Stimulated activated CD8-positive, alpha-beta memory T cell treated with anti-CD3 and anti-CD28 coated beads, Interleukin-7, amount 100 ng/mL, for 48 hours (primary cell): ENCODE results near the gene MAP3K20.
"Not testable (repeated sequence)": the region's sequence is repeated elsewhere in the genome, so short reads cannot be mapped to it uniquely, and the experiment has no call there.

ENCODE experiments used
- DNase-seq, 2 donors: peaks; one replicate each; pipeline ENCODE4 v3.0.0-alpha.2; 2020; ENCODE audit warnings: low read depth in 1 of 2; ENCODE audit errors: extremely low read depth in 1 of 2

The MAP3K20 gene

DNA sequence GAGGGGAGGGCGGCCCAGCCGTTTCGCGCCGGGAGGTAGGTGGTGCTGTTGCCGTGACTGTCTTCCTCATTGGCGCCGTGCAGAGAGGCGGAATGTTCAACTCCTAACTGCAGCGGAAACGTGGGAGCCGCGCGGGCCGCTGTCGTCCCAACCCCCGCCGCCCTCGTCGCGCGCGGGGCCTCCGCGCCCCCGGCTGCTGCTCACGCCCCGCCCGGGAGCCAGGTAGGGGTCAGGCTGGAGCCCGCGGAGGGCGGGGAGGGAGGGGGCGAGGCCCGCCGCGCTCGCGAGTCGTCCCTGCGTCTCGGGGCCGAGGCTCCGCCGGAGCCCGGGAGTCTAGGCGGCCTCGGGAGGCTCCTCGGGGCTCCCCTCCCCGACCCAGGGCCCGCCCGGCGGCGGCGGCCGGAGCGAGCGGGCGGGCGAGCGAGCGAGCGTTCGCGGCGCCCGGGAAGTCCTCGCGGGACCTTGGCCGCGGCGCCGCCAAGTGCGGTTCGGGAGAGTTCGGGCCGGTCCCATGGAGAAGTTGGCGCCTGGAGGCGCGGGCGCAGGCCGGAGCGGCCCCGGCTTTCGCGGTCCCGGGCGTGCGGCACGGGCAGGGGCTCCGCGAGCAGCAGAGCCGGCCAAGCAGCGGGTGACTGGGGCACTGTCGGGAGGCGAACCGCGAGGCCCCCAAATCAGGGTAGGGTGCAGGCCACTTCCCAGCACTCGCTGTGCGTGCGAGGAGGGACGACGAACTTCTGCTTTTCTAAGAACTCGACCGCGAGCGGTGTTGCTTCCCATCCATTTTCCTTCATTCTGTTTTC, at the start of gene MAP3K20:
Gene MAP3K20, plus strand, starts transcription at position 66 of the 800 bp plus-strand sequence. CDS start 15,186 bp downstream, outside the sequence.
- peak in 1 of 2 donors; percentile 34 for DNase-seq

DNA sequence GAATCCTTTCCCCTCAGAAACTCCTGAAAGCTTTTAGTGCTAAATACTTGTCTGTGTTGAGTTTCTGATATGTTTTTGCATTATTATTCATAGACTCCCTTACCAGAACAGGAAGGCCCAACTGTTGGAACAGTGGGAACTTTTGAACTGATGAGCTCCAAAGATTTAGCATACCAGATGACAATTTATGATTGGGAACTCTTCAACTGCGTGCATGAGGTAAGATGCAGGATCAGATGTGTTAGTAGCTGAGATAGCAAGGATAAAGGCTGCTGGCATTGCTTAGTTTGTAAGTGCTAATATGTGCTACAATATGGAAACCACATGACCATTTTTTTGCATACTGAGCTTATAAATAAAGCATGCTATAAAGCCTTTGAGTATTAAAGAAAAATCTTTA, 49.2 kb upstream of the MAP3K20 start:
- no peak for DNase-seq

DNA sequence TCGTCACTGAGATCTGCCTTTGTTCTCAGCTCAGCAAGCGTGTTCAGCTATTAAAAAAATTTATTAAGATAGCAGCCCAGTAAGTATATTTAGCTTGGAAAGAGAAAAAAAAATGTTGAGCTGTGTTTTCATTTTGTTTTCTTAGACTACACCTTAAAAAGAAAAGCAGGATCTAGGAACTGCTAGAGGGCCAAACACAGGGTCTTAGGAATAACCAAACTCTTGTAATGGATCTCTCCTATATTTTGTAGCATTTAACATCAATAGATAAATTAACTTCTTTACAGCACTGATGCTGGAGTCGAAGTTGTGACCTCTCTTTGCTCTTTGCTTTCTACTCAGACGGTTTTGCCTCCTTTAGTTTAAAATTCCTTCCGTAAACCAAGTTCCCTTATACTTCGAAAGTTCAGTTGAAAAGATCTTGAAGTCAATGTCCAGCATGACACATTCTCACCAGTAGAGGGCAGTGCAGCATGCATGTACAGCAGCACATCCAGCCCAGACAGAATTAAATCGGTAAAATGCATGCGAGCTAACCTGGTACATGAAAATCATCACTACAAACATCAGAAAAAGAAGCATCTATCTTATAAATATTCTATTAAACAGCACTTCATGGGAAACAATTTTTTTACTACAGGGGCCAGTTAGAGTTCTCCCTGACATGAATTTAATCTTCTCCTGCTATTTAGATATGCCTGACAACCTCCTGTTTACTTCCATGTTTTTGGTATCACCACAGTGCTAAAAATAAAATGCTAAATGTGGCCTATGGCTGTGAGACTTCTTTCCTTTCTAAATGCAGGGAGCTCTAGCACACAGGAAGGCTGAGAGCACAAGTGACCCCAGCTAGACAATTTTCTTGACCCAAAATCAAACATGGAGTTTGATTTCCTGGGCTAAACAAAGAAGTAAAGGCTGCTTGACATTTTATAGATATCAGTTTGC, 48.2 kb upstream of the MAP3K20 start:
- peak; percentile 26 to 56 for DNase-seq

DNA sequence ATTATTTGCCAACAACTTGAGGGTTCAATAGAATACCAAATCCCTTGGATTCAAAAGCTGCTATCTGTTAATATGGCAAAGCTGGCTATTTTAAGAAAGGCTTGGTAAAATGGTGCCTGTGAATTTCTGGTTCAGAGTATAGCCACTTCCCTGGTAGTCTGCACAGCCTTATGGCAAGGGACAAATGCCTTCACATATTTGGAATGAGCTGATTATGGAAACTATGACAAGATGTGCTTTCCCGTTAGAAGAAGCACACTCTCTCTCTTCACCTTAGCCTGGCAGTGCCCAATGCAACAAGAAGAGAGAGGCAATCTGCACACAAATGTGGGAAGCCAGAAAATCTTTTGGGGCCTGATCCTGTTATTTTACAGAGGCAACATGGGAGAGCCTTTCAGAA, 47.5 kb upstream of the MAP3K20 start:
- DNase-seq: no peak

DNA sequence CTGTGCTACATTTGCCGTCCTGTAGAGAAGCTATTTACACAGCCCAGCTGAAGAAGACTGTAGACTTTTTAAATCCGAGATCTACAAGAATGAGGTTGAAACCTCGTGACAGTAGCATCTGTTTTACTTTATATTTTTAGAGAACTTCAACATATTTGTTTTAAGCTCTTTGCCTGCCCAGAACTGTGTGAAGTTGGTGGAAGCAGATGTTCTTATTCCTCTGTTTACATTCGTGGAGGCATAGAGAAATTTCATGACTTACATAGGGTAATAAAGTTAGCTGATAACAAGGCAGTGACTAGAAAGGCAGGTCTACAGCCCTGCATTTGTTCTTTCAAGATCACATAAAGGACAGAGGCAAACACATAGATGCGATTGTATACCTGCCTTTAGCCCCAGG, 47.0 kb upstream of the MAP3K20 start:
- no peak for DNase-seq

DNA sequence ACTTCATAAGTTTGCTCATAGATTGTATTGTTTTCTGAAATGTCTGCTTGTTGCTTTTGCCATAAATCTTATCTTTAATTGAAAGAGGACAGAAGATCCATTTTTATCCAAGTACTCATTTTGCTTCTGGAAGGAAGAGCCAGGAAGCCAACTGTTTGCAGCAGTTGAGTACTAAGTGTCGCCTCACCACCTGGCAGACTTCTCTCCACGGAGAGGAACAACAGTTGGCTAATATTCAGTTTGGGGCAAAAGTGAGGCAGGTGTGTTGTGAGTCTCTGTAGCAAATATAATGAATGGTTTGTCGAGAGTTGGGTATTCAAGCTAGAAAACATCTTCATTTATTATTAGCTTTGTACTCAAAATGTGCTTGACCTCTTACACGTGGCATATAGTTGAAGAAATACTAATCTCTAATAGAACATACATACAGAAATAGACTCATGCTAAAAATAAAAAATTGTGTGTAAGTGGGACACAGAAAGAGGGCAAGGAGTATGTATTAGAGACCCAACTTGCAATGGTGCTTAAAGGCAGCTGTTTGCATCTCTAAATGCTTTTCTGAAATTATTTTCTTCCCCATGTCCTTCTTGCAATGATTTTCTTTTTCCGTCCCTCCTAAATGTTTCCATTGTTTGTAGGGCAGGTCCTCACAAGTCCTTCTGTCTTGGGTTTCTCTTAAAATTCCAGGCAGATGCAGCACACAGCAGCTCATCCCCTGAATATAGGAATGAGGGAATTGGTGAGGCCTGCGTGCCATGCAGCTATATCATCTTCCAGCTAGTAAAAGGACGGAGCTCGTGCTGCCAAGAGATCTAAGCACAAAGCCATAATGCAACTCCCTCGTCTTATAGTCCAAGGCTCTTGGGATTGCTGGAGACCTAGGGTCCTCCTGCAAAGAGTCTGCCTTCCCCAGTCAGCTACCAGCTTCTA, 44.8 kb upstream of the MAP3K20 start:
- no peak for DNase-seq

DNA sequence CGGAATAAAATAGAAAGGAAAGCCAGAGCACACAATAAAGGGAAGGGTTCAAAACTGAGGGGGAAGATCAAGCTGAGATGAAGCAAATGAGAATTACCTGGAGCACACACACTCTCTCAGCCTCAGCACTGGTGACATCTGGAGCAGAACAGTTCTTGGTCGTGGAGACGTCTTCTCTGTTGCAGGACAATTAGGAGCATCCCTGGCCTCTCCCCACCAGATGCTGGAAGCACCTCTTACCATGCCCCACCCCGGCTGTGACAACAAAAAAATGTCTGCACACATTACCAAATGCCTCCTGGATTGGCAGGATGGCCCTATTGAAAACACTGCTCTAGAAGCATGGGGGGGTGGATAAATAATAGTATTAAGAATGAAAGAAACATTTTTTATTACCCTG, 43.6 kb upstream of the MAP3K20 start:
- no peak for DNase-seq

DNA sequence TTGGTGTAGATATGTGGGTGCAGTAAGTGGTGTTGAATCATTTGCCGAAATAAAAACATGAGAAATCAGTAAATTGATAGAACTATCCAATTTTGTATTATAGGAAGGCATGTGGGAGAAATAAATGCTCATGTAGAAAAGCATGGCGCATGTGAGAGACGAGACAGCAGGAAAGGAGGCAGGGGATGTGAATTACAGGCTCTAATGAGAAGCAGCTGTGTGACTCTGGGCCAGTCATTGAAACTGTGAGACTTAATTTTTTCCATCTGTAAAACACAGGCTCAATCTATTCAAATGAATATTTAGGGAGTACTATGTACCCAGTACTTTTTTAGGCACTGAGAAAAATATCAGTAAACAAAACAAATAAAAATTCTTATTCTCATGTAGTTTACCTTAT, 42.6 kb upstream of the MAP3K20 start:
- no peak for DNase-seq

DNA sequence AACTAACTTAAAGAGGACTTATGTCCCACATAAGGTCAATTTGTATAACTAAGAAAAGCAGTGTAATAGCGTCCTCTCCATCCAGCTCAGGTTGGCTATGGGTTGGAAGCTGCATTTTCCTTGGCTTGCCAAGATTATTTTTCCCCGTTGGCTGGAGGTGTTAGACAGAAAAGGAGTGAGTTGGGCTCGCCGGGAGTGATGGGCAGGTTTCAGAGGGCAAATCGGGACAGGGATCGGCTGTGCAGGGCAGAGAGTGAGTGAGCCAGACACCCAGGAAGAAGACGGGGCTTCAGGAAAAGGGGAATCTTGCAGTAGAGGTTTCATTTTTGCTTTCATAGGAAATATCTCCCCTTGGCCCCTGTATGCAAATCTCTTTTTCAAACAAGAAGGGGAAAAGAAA, 41.5 kb upstream of the MAP3K20 start:
- no peak for DNase-seq

DNA sequence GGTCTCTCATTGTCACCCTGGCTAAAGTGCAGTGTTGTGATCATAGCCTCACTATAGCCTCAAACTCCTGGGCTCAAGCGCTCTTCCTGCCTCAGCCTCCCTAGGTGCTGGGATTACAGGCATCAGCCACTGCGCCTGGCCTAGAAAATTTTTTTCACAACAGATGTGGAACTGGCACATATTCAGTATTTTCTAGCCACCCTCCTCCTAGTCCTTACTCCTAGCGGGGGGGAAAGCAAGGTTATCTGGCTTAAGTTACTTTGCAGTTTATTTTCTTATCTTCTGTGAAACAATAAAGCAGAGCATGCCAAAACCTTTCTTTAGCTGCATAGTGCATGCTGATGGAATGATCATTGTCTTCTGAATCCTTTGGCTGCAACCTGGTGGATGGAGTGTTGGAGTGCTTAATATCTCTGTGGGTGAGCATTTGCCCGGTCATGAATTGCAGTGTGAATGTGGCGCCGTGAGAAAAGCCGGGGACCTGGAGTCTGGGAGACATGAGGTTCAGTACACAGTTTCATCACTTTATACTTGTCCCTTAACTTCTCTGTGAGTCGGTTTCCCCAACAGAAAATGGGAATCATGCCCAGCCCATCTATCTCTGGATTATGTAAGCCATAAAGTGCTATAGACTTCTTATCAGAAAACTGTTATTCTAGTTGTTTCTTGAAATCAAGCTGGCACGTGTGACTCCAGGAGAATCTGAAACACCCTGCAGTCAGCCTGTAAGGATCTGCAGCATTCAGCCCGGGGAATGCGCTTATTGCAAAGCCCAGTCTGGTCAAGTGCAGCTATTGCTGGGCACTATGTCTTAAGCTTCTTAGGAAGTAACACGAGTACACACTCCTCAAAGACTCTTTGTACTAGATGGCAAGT, 38.2 kb upstream of the MAP3K20 start:
- no peak for DNase-seq

DNA sequence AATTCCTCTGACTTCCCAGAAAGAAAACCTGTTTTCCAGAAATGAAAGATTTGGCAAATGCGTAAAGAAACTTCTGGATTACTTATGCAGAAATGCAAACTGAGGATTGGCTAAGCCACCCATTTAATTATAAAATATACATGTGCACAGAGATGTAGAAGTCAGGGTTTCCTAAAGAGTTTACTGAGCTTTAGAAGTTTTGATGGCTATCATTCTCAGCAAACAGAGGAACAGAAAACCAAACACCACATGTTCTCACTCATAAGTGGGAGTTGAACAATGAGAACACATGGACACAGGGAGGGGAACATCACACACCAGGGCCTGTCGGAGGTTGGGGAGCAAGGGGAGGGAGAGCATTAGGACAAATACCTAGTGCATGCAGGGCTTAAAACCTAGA, 37.4 kb upstream of the MAP3K20 start:
- DNase-seq: not testable (repeated sequence)

DNA sequence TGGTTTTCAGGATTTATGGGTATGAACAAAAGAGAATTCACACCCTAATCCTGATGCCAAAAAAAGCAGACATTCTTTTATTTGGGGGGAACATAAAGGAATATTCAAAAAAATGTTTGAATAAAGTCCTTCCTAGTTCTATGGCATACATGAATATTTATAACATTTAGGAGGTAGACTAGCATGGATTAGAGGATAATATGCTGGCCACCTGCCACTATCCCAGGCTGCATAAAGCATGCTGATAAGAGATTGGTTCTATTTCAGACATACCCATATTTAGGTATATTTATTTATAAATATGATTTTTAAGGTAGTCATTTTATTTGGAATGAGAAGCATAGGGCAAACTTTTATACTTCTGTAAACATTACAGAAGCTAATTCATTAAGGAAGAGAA, 34.9 kb upstream of the MAP3K20 start:
- no peak for DNase-seq

DNA sequence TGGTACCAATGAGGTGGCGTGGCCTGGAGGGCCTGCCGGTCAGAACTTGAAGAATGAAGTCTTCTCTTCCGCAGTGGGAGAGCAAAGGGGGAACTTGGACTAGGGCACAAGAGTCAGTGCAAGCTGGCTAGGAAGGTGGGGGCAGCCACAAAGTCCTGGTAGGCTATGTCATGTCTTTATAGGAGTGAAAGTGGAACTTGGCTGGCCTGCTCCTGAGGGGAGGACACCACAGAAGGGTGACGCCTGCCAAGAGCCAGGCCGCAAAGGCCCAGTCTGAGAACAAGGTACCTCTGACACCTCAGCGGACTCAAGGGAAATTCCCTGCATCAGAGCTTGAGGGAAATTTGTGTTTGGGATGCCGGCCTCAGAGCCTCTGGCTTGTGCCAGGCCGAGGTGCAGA, 32.2 kb upstream of the MAP3K20 start:
- DNase-seq: no peak

DNA sequence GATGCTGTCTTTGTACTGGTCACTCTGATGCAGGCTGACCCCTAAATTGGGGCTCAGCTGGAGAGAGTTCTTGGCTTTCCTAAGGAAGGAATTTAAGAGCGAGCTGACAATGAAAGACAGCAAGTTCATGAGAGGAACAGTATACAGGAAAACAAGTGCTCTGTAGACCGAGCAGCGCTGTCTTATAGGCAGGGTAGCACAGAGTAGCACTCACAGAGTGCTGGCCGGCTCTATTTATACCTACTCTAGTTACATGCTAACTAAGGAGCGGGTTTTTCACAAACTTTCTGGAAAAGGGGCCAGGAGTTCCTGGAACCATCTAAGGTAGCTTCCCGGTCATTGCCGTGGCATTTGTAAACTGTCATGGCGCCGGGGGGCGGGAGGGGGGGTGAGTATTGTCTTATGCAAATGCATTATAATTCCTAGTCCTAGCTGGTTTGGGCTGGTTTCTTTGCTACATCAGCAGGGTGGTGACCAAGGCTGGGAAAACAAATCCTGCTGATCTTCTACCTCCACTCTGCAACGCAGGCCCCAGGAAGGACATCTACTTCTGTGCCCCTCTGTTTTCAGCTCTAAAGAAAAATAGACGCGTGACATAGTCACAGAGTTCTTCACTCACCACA, 31.6 kb upstream of the MAP3K20 start:
- no peak for DNase-seq

DNA sequence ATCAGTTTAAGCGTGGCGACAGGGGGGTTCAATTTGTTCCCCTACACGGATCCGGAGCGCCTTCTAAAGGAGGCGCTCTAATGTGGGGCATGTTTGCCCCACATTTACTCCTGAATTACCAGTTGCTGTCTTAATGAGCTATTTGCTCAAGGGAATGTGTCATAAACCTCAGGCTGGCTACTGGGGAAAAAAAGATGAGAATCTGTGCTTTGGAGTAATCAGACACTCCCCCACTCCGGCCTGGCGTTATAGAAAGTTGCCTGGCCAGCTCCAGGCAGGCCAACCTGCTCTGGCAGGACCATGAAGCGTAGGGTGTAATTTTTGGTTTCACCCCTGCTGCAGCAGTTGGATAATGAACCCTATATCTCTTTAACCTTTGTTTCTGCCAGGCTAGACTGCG, 31.0 kb upstream of the MAP3K20 start:
- no peak for DNase-seq

DNA sequence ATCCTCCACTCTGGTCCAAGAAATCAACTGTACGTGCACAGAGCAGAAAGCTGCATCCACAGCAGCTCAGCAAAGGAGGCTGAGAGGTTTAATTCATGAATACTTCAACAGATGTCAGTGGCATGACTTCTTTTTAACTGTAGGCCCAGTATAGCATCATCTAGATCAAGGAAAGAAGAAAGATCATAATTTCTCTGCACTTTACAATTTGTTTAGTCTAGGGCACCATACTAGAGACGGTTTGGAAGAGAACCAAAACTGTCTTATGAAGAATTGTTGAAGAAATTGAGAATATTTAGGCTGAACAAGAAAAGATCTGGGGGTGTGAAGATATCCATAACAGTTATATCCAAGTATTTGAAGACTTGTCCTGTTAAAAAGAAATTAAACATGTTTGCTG, 30.5 kb upstream of the MAP3K20 start:
- DNase-seq: no peak

DNA sequence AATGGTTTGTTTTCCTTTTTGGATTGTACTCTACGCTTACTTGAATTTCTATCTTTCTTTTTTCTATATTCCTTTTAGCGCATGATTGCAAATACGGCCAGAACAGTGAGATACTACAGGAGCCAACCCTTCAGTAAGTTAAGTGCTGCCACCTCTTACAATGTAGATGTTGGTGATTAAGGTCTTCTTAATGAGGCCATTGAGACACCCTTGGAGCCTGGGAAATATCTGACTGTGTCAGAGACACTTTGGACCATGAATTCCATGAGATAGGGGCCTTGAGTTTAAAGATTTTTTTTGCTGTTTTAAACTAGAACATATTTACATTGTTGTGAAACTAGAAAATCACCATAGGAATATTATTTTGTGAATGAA, 27.1 kb upstream of the MAP3K20 start:
- DNase-seq: no peak

DNA sequence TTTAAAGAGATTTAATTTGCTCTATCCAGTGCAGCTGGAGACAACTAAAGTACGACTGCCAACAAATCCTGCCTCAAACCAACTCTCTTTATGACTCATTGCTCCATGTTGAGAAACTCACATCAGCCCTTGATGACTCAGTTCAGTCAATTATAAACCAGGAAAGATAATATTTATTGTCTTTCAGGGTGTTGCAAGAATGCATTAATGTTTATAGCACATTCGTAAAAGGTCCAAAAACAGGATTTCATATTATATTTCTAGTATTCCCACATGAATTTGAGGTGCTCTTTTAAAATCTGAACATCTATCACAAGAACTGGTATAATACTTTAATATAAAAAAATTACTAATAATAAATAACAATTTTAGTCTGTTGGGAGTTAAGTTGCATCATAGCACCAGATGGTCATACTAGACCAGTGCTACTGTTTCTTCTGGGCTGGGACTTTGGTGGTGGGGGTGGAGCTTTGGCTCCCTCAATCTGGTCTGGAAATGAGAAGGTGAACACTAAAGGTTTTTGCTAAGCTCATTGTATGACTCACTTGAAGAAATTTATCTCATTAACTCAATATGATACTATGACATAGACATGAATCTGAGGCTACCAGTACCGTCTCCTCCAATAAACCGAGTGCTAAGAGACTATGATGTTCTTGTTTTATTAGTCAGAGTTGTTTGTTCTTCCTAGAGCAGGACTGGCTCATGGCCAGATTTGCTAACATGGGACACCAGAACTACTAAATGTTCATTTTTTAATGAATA, 26.6 kb upstream of the MAP3K20 start:
- DNase-seq: peak in 1 of 2 donors; percentile 46

DNA sequence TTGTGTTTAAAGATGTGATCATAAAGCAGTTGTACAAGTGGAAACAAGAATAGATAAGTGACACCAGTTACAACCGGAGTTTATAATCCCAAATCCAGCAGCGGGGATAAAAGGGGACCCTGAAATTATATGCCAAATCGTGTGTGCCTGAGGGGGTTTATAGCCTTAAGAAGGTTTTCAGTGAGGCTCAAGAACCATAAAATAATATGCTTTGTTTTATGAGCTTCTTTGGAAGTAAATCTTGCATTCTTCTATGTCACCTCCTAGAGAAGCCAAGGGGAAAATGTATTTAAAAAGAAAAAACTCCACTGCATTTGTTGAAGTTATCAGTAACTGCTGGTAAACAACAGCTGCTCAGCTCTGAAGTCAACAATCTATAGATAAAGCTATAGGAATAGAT, 25.8 kb upstream of the MAP3K20 start:
- no peak for DNase-seq
